GM04504 (cell line): ENCODE results near the gene KCNS1.
A peak's percentile ranks its signal among the peaks of the same experiment; 100 is the strongest.
"Not testable (repeated sequence)": the region's sequence is repeated elsewhere in the genome, so short reads cannot be mapped to it uniquely, and the experiment has no call there.

ENCODE experiments used
- DNase-seq: peaks from one replicate; pipeline ENCODE4 v3.0.0-alpha.2; 2012; ENCODE audit warnings: low read depth

The KCNS1 gene

GRCh38 chr20:45073221-45073620 is 27.7 kb downstream of the KCNS1 start:
- DNase-seq, result no peak

- no peak for DNase-seq
Observed at GRCh38 chr20:45072066-45072465, 28.9 kb downstream of the KCNS1 start.

- DNase-seq, result no peak
Observed at GRCh38 chr20:45070932-45071632, 29.8 kb downstream of the KCNS1 start.

GRCh38 chr20:45069261-45069660 is 31.7 kb downstream of the KCNS1 start:
- DNase-seq, result no peak

GRCh38 chr20:45067558-45067957 is 33.4 kb downstream of the KCNS1 start:
- DNase-seq, result peak; percentile 25

- no peak for DNase-seq
Observed at GRCh38 chr20:45067087-45067486, 33.8 kb downstream of the KCNS1 start.

GRCh38 chr20:45066372-45066771 is 34.6 kb downstream of the KCNS1 start:
- no peak for DNase-seq

GRCh38 chr20:45064812-45065211 is 36.1 kb downstream of the KCNS1 start:
- DNase-seq, result no peak

- DNase-seq, result not testable (repeated sequence)
Observed at GRCh38 chr20:45063107-45063506, 37.8 kb downstream of the KCNS1 start.

- peak; percentile 49 for DNase-seq
Observed at GRCh38 chr20:45061244-45061643, 39.7 kb downstream of the KCNS1 start.

GRCh38 chr20:45060294-45060693 is 40.6 kb downstream of the KCNS1 start:
- no peak for DNase-seq

- no peak for DNase-seq
Observed at GRCh38 chr20:45059022-45059728, 41.8 kb downstream of the KCNS1 start.

GRCh38 chr20:45058168-45058850 is 42.6 kb downstream of the KCNS1 start:
- no peak for DNase-seq

GRCh38 chr20:45056473-45057173 is 44.3 kb downstream of the KCNS1 start:
- DNase-seq, result no peak

- no peak for DNase-seq
Observed at GRCh38 chr20:45055056-45055455, 45.9 kb downstream of the KCNS1 start.

GRCh38 chr20:45053430-45054351 is 47.2 kb downstream of the KCNS1 start:
- DNase-seq, result no peak

- peak; percentile 54 for DNase-seq
Observed at GRCh38 chr20:45052698-45053429, 48.1 kb downstream of the KCNS1 start.

GRCh38 chr20:45051204-45052060 is 49.5 kb downstream of the KCNS1 start:
- no peak for DNase-seq

- DNase-seq, result no peak
Observed at GRCh38 chr20:45049904-45050471, 50.9 kb downstream of the KCNS1 start.
